Neutrophil (primary cell): ENCODE results near the gene GRHL3.

Experiments
- H3K27ac ChIP-seq: fragments of 200-600 bp; sonication (generic); 2 replicates; pipeline ENCODE4 v1.5.1; 2016; ENCODE audit warnings: mild to moderate bottlenecking, moderate library complexity
- H3K27me3 ChIP-seq: fragments of 200-600 bp; sonication (generic); 2 replicates; pipeline ENCODE4 v1.6.0; 2016; ENCODE audit warnings: mild to moderate bottlenecking
- H3K36me3 ChIP-seq: fragments of 200-600 bp; sonication (generic); 2 replicates; pipeline ENCODE4 v1.5.1; 2017
- H3K4me1 ChIP-seq, 2 experiments: fragments of 200-600 bp in 1 of 2; sonication (generic) in 1 of 2; 1 replicate in 1 of 2; 2 replicates in 1 of 2; pipeline versions ENCODE4 v1.5.1 to v1.6.1; 2013 to 2016; ENCODE audit warnings: low read depth in 1 of 2, low read length in 1 of 2, mild to moderate bottlenecking in 1 of 2, moderate library complexity in 1 of 2; ENCODE audit not compliant: control insufficient read depth in 1 of 2, insufficient read depth in 1 of 2
- H3K4me3 ChIP-seq, 2 experiments: fragments of 200-600 bp in 1 of 2; sonication (generic) in 1 of 2; 1 replicate in 1 of 2; 2 replicates in 1 of 2; pipeline ENCODE4 v1.5.1; 2013 to 2016; ENCODE audit warnings: low read depth in 1 of 2, low read length in 1 of 2, mild to moderate bottlenecking in 1 of 2, moderate library complexity in 1 of 2
- H3K9me3 ChIP-seq: fragments of 200-600 bp; sonication (generic); 2 replicates; pipeline ENCODE4 v1.5.1; 2016
- CTCF ChIP-seq: fragments of 200-600 bp; sonication (generic); IDR thresholded peaks from 2 replicates; pipeline ENCODE4 v1.5.1; 2016; ENCODE audit warnings: antibody characterized with exemption

The GRHL3 gene

GRCh38 chr1:24338447-24338846 lies 19.3 kb downstream of the GRHL3 start:
- Histone ChIP-seq H3K27ac (no peak overlapping the region), H3K36me3 (no peaks in the 10 kb centered on the region), H3K9me3 (no peaks in the 10 kb centered on the region), H3K4me1 (no peaks in the 10 kb centered on the region), H3K4me3 (no peak overlapping the region), H3K27me3 (no peaks in the 10 kb centered on the region)
- TF ChIP-seq CTCF, result no peak

- Histone ChIP-seq H3K4me1 (no peaks in the 10 kb centered on the region), H3K36me3 (no peaks in the 10 kb centered on the region), H3K27ac (no peak overlapping the region), H3K27me3 (no peaks in the 10 kb centered on the region), H3K4me3 (no peak overlapping the region), H3K9me3 (no peaks in the 10 kb centered on the region)
- no peak for TF ChIP-seq CTCF
Observed at GRCh38 chr1:24339996-24340395, 20.8 kb downstream of the GRHL3 start.

DNA sequence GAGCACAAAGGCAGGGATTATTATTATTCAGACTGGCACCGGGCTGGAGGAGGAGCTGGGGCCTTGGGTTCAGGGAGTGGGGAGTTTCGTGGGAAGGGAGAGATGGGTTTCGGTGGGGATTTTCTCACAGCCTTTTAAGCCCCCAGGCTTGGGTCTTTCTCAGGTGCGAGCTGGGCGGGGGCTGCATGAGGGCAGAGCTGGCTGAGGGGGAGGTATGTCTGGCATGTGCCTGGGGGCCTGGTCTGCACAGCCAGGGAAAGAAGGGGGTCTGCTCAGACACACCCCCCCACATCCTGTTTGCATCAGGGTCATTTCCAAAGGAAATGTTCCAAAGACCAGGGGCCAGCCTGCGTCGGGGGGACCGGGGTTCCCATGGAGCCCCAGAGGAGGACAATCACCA lies 21.6 kb downstream of the GRHL3 start:
- no peak for TF ChIP-seq CTCF
- Histone ChIP-seq H3K9me3 (no peaks in the 10 kb centered on the region), H3K27me3 (peaks cover 7% of the 10 kb centered on the region), H3K4me3 (no peak overlapping the region), H3K27ac (no peak overlapping the region), H3K4me1 (no peaks in the 10 kb centered on the region), H3K36me3 (no peaks in the 10 kb centered on the region)

- Histone ChIP-seq H3K27me3 (peaks cover 8% of the 10 kb centered on the region), H3K36me3 (no peaks in the 10 kb centered on the region), H3K27ac (no peak overlapping the region), H3K9me3 (no peaks in the 10 kb centered on the region), H3K4me3 (no peak overlapping the region), H3K4me1 (no peaks in the 10 kb centered on the region)
- no peak for TF ChIP-seq CTCF
Observed at GRCh38 chr1:24341260-24341659, 22.1 kb downstream of the GRHL3 start.

DNA sequence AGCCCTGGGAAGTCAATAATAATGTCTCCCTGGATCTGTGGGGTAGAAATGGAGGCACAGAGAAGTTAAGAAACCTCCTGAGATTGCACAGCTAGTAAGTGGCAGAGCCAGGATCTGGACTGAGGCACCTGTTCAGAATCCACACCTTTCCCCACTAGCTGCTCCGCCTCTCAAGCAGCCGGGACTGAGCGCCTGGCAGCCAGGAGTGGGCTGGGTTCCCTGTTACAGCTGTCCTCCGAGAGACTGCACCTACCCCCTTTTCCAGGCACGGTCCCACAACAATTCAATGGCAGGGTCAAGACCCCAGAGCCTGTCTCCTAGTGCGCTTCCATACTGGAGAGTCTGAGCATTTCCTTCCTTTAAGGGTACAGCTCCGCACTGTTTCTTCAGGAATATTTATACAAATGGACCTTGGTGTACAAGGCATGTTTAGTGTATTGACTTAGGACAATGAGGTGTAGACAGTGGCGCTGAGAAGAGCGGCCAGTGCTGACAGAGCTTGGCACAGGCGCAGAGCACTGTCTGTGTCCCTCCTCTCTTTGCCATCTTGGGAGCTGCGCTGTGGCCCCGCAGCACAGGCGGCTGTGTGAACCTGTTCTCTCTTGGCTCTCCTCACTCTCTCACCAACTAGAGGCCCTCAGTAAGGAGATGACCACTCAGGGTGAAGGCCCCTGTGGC lies 24.4 kb downstream of the GRHL3 start:
- Histone ChIP-seq H3K9me3 (no peaks in the 10 kb centered on the region), H3K27ac (no peak overlapping the region), H3K4me1 (no peaks in the 10 kb centered on the region), H3K36me3 (no peaks in the 10 kb centered on the region), H3K4me3 (no peak overlapping the region), H3K27me3 (peaks cover 8% of the 10 kb centered on the region)
- no peak for TF ChIP-seq CTCF
